ENCODE results near the gene SMARCA2. TPM values are rescaled to one million over a fixed set of nuclear protein-coding genes. Genes with fewer than 3 reads are reported as not detected.

SMARCA2 gene
- total RNA-seq, 1 donor from 2014 or later, result 4.2 TPM

DNA sequence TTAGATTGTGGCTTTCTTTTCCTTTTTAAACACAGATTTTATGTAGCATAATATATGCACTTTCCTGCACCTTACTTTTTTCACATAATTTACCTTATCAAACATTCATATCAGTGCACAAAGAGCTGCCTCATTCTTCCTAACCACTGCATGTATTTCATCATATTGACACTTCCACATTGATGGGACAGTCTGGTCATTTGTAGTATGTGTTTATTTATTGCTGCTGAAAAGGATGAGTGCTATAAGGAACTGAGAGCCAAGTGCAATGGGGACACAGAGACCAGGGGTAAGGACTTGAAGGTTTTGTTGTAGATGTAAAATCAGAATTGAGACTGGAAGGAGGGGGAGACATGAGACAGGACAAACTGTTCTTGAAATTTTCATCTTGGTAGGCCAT, 193.8 kb downstream of the SMARCA2 start:
- Mint-ChIP-seq H3K4me3 (no peak overlapping the region), H3K27ac (no peak overlapping the region), H3K4me1 (no peaks in the 10 kb centered on the region), H3K36me3 (no peaks in the 10 kb centered on the region), H3K27me3 (ENCODE audit: insufficient read depth, low read depth) (no peaks in the 10 kb centered on the region), H3K9me3 (no peaks in the 10 kb centered on the region)
- Histone ChIP-seq H3K9ac (no peak overlapping the region), H3K27ac (no peak overlapping the region), H3F3A (ENCODE audit: low read depth) (no peaks in the 10 kb centered on the region), H3K36me3 (no peaks in the 10 kb centered on the region), H3K4me2 (no peak overlapping the region), H4K20me1 (ENCODE audit: low read depth) (no peaks in the 10 kb centered on the region), H3K9me3 (ENCODE audit: low read depth) (no peaks in the 10 kb centered on the region), H3K79me2 (ENCODE audit: low read depth) (no peaks in the 10 kb centered on the region), H3K27me3 (no peaks in the 10 kb centered on the region), H3K4me3 (no peak overlapping the region), H2AFZ (replicated peaks) (no peak overlapping the region), H3K4me1 (no peaks in the 10 kb centered on the region)
- TF ChIP-seq, protein P1, sequence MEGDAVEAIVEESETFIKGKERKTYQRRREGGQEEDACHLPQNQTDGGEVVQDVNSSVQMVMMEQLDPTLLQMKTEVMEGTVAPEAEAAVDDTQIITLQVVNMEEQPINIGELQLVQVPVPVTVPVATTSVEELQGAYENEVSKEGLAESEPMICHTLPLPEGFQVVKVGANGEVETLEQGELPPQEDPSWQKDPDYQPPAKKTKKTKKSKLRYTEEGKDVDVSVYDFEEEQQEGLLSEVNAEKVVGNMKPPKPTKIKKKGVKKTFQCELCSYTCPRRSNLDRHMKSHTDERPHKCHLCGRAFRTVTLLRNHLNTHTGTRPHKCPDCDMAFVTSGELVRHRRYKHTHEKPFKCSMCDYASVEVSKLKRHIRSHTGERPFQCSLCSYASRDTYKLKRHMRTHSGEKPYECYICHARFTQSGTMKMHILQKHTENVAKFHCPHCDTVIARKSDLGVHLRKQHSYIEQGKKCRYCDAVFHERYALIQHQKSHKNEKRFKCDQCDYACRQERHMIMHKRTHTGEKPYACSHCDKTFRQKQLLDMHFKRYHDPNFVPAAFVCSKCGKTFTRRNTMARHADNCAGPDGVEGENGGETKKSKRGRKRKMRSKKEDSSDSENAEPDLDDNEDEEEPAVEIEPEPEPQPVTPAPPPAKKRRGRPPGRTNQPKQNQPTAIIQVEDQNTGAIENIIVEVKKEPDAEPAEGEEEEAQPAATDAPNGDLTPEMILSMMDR (IDR thresholded peaks at IDR 0.05), result no peak
- no peak for TF ChIP-seq EZH2phosphoT487 (IDR thresholded peaks at IDR 0.05)
- TF ChIP-seq EZH2 (IDR thresholded peaks at IDR 0.05), result no peak
- DNase-seq (ENCODE audit: low spot score), result no peak

GRCh38 chr9:2209400-2209799, 194.3 kb downstream of the SMARCA2 start:
- Histone ChIP-seq H4K20me1 (ENCODE audit: low read depth) (no peaks in the 10 kb centered on the region), H3K4me1 (no peaks in the 10 kb centered on the region), H3F3A (ENCODE audit: low read depth) (no peaks in the 10 kb centered on the region), H3K4me3 (no peak overlapping the region), H3K36me3 (no peaks in the 10 kb centered on the region), H3K9ac (no peak overlapping the region), H3K27me3 (no peaks in the 10 kb centered on the region), H3K27ac (no peak overlapping the region), H3K79me2 (ENCODE audit: low read depth) (no peaks in the 10 kb centered on the region), H2AFZ (replicated peaks) (peak overlapping the region; percentile 61), H3K9me3 (ENCODE audit: low read depth) (no peaks in the 10 kb centered on the region), H3K4me2 (no peak overlapping the region)
- Mint-ChIP-seq H3K27me3 (ENCODE audit: insufficient read depth, low read depth) (no peaks in the 10 kb centered on the region), H3K36me3 (no peaks in the 10 kb centered on the region), H3K4me3 (no peak overlapping the region), H3K4me1 (no peaks in the 10 kb centered on the region), H3K27ac (no peak overlapping the region), H3K9me3 (no peaks in the 10 kb centered on the region)
- DNase-seq (ENCODE audit: low spot score), result no peak
- TF ChIP-seq EZH2 (IDR thresholded peaks at IDR 0.05) (no peak), EZH2phosphoT487 (IDR thresholded peaks at IDR 0.05) (no peak)
- TF ChIP-seq, protein P1 (IDR thresholded peaks at IDR 0.05), result no peak

GRCh38 chr9:2210201-2210600, 195.1 kb downstream of the SMARCA2 start:
- Mint-ChIP-seq H3K9me3 (no peaks in the 10 kb centered on the region), H3K27me3 (ENCODE audit: insufficient read depth, low read depth) (no peaks in the 10 kb centered on the region), H3K36me3 (no peaks in the 10 kb centered on the region), H3K4me1 (peaks cover 3% of the 10 kb centered on the region), H3K4me3 (no peak overlapping the region), H3K27ac (no peak overlapping the region)
- Histone ChIP-seq H3K4me1 (no peaks in the 10 kb centered on the region), H2AFZ (replicated peaks) (no peak overlapping the region), H3K4me2 (no peak overlapping the region), H3K27me3 (no peaks in the 10 kb centered on the region), H3K36me3 (no peaks in the 10 kb centered on the region), H3F3A (ENCODE audit: low read depth) (no peaks in the 10 kb centered on the region), H3K4me3 (no peak overlapping the region), H3K27ac (no peak overlapping the region), H3K79me2 (ENCODE audit: low read depth) (no peaks in the 10 kb centered on the region), H3K9me3 (ENCODE audit: low read depth) (no peaks in the 10 kb centered on the region), H3K9ac (no peak overlapping the region), H4K20me1 (ENCODE audit: low read depth) (no peaks in the 10 kb centered on the region)
- TF ChIP-seq, protein P1 (IDR thresholded peaks at IDR 0.05), result no peak
- no peak for TF ChIP-seq EZH2phosphoT487 (IDR thresholded peaks at IDR 0.05)
- TF ChIP-seq EZH2 (IDR thresholded peaks at IDR 0.05), result no peak
- no peak for DNase-seq (ENCODE audit: low spot score)
